GM21423 (cell line): ENCODE measurements around the gene ANKRD63.

Experiments used
- ATAC-seq: cut with Tn5 transposase; IDR thresholded peaks from one replicate; pipeline ENCODE4 v1.9.1; 2021; ENCODE audit warnings: mild to moderate bottlenecking, moderate library complexity; ENCODE audit not compliant: unreplicated experiment

The ANKRD63 gene

DNA sequence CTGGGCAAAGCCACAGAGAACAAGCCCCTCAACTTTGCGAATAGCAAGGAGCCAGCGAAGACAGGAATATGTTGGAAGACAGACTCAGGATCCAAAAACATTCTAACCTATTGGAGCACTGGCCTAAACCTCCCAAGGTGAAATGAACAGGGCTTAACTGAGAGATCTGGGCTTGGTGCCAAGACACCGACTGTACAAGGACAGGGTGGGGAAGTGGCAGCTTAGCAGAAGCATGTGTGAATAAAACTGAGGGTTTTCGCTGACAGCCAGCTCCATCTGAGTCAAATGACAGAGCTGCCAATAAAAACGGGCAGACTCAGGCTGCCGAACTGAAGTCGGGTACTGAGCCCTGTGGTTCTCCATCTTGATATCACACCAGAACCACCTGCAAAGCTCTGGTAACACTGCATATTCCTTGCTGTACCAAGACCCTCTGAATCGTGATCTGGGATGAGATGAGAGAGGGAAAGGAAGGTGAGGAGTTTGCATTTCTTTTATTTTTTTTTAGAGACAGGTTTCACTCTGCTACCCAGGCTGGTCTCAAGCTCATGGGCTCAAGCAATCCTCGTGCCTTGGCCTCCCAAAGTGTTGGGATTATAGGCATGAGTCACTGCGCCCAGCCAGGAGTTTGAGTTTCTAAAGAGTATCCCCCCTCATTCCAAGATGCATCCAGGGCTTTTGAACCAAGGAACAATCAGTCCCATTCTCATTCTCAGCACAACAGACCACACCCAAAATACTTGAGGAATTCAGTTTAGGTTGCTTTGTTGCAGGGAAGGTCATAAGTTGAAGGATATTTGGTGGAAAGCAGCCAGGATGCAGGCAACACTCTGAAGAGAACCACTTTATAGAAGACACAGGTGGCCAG lies 30.9 kb upstream of the ANKRD63 start:
- ATAC-seq = no peak

GRCh38 chr15:40312370-40313158 lies 29.7 kb upstream of the ANKRD63 start:
- ATAC-seq = no peak

- ATAC-seq = no peak
Observed at GRCh38 chr15:40310993-40311392, 28.1 kb upstream of the ANKRD63 start.

DNA sequence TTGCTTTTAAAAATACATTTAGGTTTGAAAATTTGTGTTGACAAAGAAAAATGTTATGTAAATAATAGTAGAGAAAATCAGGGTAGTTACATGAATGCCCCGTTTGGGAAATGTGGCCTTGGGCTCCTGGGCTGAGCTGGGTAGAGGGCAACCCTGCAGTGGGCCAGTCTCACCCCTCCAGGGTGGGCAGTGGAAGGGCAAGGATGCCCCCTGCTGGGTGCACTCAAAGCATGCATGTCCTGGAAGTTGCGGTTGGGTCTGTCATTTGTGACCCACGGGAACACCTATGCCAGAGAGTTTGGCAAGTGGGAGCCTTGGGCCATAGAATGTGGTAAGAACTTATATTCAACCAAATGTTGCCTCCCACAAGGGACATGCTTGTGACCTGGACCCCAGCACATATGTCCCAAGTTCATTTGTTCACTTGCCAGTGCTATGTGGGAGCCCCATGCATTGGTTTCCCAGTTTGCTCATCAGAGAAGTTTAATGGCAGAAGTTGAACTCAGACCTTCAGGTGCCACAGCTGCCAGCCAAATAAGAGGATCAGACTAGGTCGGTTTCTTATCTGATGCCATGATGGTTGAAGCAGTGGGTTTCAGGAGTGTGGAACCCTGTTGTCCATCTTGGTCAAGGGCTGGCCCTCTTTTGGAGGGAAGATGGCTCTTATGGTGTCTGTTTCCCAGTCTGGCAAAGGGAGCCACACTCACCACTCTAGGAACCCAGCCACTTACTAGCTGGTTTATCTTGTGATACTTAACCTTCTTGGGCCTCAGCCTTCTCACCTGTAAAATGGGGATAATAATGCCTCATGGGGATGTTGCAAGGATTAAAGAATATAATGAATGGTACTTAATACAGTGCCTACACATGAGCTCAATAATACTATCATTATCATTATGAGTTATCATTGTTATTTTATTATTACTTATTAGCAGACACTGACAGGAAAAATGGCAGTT lies 27.4 kb upstream of the ANKRD63 start:
- no peak for ATAC-seq

GRCh38 chr15:40309344-40309862 lies 26.5 kb upstream of the ANKRD63 start:
- no peak for ATAC-seq

GRCh38 chr15:40307421-40308211 lies 24.8 kb upstream of the ANKRD63 start, which contains the start of gene PLCB2:
PLCB2 (minus strand) TSS chr15:40307935; CDS start chr15:40307672, 263 bp downstream.
- ATAC-seq = peak; percentile 52

DNA sequence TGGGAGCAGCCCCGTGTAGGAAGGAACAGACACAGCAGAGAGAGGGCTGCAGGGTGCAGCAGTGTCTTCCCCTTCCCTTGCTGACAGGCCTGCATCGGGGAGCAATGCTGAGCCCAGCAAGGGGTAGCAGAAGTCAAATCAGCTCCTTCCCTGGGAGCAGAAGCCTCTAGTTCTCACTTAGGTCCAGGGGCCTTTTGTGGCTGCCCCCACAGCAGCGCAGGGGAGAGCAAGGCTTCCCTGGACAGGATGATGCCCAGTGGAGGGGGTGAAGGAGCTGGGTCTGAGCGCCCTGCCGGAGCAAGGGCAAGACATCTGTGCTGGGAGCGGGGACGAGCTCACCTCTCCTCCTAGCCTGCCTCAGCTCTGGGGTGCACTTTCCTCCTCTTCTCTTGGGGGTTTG lies 24.0 kb upstream of the ANKRD63 start:
- no peak for ATAC-seq

- no peak for ATAC-seq
Observed at GRCh38 chr15:40306371-40306770, 23.5 kb upstream of the ANKRD63 start.

DNA sequence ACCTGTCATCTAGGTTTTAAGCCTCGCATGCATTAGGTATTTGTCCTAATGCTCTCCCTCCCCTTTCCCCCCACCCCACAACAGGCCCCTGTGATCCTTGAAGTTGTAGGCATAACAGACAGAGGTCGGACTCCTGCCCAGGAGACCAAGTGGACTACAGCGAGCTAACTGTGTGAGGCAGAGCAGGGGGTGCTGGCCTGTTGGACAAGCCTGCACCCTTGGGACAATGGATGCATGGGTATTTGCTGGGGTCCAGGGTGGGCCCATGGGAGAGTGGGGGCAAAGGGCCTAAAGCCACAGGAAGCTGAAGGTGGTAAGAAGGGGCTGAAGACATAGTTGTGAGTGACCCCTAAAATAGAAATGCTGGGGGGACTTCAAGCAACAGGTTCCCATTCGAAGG lies 22.4 kb upstream of the ANKRD63 start:
- ATAC-seq = no peak

- ATAC-seq = no peak
Observed at GRCh38 chr15:40303576-40303975, 20.7 kb upstream of the ANKRD63 start.

DNA sequence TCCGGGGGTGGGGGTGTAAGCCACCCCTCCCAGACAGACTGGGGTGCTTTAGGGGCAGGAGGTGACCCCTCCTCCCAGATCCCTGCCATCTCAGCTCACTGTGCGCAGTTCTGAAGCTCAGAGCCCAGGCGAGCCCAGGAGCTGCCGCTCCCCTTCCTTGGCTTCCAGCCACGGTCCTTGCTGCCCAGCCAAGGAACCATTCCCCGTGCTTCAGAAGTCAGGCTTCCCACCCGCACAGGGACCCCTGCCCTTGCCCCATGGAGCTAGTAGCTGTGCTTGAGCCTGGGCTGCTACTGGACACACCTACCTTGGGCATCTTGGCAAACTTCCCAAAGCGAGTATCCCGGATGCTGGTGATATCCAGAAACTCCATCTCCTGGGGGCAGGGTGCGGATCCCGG lies 20.1 kb upstream of the ANKRD63 start:
- no peak for ATAC-seq

DNA sequence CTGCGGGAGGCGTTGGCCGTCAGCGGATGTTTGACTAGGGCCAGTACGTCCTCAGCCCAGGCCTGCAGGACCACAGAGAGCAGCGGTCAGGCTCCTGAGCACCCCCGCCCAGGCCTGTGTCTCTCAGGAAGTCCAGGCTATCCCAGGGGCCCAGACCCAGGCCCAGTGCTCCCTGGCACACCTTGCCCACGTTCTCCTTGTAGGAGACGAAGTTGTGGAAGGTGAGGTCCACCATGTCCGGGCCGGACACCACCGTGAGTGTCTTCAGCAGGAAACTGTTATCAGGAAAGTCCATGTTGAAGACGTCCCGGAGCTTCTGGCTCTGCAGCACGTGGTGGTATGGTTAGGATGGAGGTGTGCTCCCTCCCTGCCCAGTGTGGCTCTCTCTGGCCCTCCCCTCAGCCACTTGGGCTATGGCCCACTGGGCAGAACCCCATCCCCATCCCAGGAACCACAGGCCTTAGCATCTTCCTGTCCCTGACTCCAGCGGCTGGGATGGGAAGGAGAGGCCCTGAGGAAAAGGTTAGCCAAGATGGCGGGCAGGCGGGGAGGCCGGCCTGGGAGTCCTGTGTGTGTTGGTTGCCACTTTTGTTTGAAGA lies 19.5 kb upstream of the ANKRD63 start:
- no peak for ATAC-seq

DNA sequence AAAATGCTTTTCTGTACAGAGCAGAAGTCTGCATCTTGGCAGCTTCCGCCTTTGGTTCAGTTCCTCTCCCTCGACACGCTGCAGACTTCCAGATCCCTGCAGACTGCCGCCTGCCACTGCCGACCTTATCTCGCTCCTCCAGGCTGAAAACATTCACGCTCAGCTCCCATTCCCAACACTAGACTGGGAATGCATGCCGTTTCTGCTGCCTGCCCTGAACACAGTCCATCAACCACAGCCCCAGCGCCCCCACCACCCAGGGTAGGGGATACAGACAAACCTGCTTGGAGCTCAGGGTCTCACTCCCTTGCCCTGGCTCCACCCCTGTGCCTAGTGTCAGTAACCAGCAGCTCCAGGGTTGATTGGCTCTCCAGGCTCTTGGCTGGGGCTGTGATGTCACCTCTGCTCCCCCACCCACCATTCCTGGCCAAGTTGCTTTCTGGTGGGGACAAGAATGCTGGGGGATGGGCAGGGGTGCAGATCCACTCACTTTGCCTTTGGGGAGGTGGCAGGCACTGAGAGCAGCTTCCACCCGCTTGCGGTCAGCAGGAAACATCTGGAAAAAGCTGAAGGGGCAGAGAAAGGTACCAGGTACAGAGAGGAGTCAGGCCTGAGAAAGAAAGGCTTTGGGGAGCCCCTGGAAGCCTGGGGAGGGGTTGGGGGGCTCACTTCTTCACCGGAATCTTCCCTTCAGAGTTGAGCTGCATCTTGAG lies 18.8 kb upstream of the ANKRD63 start:
- ATAC-seq = no peak

- ATAC-seq = no peak
Observed at GRCh38 chr15:40300771-40301170, 17.9 kb upstream of the ANKRD63 start.

DNA sequence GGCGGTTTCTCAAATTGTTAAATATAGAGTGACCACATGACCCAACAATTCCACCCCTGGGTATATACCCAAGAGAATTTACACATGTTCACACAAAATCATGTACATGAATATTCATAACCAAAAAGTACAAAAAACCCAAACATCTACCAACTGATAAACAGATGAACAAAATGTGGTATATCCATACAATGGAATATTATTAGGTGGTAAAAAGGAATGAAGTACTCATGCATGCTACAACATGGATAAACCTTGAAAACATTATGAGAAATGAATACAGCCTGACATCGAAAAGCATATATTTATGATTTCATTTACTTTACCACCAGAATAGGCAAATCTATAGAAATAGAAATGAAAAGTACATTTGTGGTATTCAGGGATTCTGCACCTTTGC lies 17.5 kb upstream of the ANKRD63 start:
- no peak for ATAC-seq

DNA sequence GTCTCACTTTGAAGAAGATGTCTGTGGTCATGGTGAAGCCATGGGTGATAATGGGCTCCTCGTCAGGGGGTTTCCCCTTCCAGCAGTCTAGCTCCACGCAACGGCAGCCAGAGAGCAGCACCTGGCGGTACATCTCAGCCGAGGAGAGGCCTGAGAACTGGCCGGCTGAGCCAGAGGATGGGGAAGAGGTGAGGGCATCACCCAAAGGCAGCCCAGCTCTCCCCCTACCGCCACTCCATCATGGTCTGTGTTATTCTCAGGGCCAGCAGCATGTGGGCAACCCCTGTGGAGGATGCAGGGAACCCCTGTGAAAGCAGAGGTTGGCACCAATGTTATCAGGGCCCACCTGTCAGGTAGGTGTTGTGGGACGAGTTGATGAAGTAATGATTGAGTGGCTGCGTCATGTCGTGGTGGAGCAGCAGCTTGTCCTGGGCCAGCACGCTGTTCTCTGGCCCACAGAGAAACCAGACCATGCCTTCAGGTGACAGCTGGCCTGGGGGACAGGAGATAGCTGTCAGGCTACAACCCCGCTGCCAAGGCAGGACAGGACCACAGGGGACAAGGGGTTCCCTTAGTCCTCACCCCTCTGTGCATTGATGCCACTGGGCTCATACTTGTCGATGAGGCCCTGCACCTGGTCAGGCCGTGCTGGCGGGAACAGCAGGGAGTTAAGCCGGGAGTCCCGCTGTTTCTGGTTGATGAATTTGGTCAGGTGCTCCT lies 15.5 kb upstream of the ANKRD63 start:
- no peak for ATAC-seq

DNA sequence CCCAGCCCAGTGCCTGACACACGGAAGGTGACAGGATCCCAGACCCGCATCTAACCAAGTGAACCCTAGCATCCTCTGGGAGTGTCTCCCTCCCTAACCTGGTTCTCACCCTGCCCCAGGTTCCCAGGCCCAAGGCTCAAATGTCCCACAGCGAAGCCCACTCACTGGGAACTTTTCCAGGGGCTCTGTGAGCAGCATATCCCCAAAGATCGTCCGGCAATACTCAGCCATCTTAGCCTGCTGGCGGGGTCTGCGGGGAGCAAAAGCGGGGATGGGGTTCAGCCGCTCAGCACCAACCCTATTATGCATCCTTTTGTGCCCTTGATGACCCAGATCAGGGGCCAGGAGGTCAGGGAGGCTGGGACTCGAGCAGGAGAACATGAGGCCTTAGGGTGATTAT lies 14.5 kb upstream of the ANKRD63 start:
- ATAC-seq = no peak

GRCh38 chr15:40296561-40297230 lies 13.8 kb upstream of the ANKRD63 start:
- ATAC-seq = no peak
